ENCODE data around the gene LINC01488.

LINC01488 gene

GRCh38 chr11:69480547-69481392, 693 bp upstream of the LINC01488 start:
- DNase-seq, result no peak

GRCh38 chr11:69482322-69482721, 859 bp downstream of the LINC01488 start:
- no peak for DNase-seq

- DNase-seq, result no peak
Observed at GRCh38 chr11:69483170-69483569, 1.7 kb downstream of the LINC01488 start.

- DNase-seq, result no peak
Observed at GRCh38 chr11:69483691-69484426, 2.4 kb downstream of the LINC01488 start.

GRCh38 chr11:69484427-69485259, 3.2 kb downstream of the LINC01488 start:
- DNase-seq, result no peak

- DNase-seq, result no peak
Observed at GRCh38 chr11:69485337-69486041, 4.0 kb downstream of the LINC01488 start.

- DNase-seq, result no peak
Observed at GRCh38 chr11:69486056-69486772, 4.8 kb downstream of the LINC01488 start.

- DNase-seq, result no peak
Observed at GRCh38 chr11:69486773-69487291, 5.4 kb downstream of the LINC01488 start.

GRCh38 chr11:69487391-69487790, 5.9 kb downstream of the LINC01488 start:
- DNase-seq, result no peak

GRCh38 chr11:69487849-69488542, 6.5 kb downstream of the LINC01488 start:
- DNase-seq, result no peak

GRCh38 chr11:69488543-69488940, 7.1 kb downstream of the LINC01488 start:
- no peak for DNase-seq

GRCh38 chr11:69489031-69489745, 7.7 kb downstream of the LINC01488 start:
- no peak for DNase-seq

- DNase-seq, result no peak
Observed at GRCh38 chr11:69489746-69490365, 8.4 kb downstream of the LINC01488 start.

GRCh38 chr11:69490516-69490915, 9.1 kb downstream of the LINC01488 start:
- no peak for DNase-seq

GRCh38 chr11:69491071-69492031, 9.9 kb downstream of the LINC01488 start:
- DNase-seq, result no peak

- DNase-seq, result no peak
Observed at GRCh38 chr11:69492201-69492991, 10.9 kb downstream of the LINC01488 start.

GRCh38 chr11:69493931-69494821, 12.7 kb downstream of the LINC01488 start:
- DNase-seq, result no peak

Measured in NCI-H446 (cell line).